Endothelial cell (in vitro differentiated cells): ENCODE data around the gene CUEDC1. TPM values are rescaled to one million over a fixed set of nuclear protein-coding genes. Genes with fewer than 3 reads are reported as not detected.
A peak's percentile ranks its signal among the peaks of the same experiment; 100 is the strongest.
"Not testable (repeated sequence)": the region's sequence is repeated elsewhere in the genome, so short reads cannot be mapped to it uniquely, and the experiment has no call there.

ENCODE experiments used
- DNase-seq: peaks from one replicate; pipeline ENCODE4 v3.0.0; 2021; ENCODE audit warnings: low spot score
- H3K27ac Mint-ChIP-seq: one replicate; pipeline ENCODE4 v1.8.0; 2021; ENCODE audit warnings: mixed read lengths, inconsistent platforms; ENCODE audit not compliant: unreplicated experiment
- H3K27me3 Mint-ChIP-seq: one replicate; pipeline ENCODE4 v1.8.0; 2021; ENCODE audit warnings: mild to moderate bottlenecking, moderate library complexity, mixed read lengths, inconsistent platforms; ENCODE audit not compliant: unreplicated experiment
- H3K36me3 Mint-ChIP-seq: one replicate; pipeline ENCODE4 v1.8.0; 2021; ENCODE audit warnings: mild to moderate bottlenecking, low read depth, mixed read lengths, inconsistent platforms; ENCODE audit not compliant: unreplicated experiment
- H3K4me1 Mint-ChIP-seq: one replicate; pipeline ENCODE4 v1.8.0; 2021; ENCODE audit warnings: mild to moderate bottlenecking, mixed read lengths, inconsistent platforms; ENCODE audit not compliant: unreplicated experiment
- H3K4me3 Mint-ChIP-seq: one replicate; pipeline ENCODE4 v1.8.0; 2021; ENCODE audit warnings: mild to moderate bottlenecking, mixed read lengths, inconsistent platforms; ENCODE audit not compliant: unreplicated experiment
- H3K9me3 Mint-ChIP-seq: one replicate; pipeline ENCODE4 v1.8.0; 2021; ENCODE audit warnings: mixed read lengths, inconsistent platforms; ENCODE audit not compliant: unreplicated experiment
- CTCF ChIP-seq: fragments of 200-600 bp; sonication (generic); IDR thresholded peaks from one replicate; pipeline ENCODE4 v1.5.0; 2021; ENCODE audit warnings: antibody characterized with exemption; ENCODE audit not compliant: unreplicated experiment
- total RNA-seq: library from RNA; stranded (reverse); fragmentation: NEBNext Ultra II Directional; extraction: Animal tissue kit (Norgen Biotek cat#: 25700); gene quantifications from one replicate; pipeline ENCODE4 v1.2.1, GENCODE V29; 2021; ENCODE audit not compliant: unreplicated experiment

Gene CUEDC1
- total RNA-seq, 1 donor from 2014 or later, result 13.3 TPM

- peaks cover 14% of the 10 kb centered on the region for H3K36me3 Mint-ChIP-seq
- no peaks in the 10 kb centered on the region for H3K4me1 Mint-ChIP-seq
- TF ChIP-seq CTCF, result no peak
- H3K27me3 Mint-ChIP-seq, result no peaks in the 10 kb centered on the region
- no peak for DNase-seq
- no peak overlapping the region for H3K27ac Mint-ChIP-seq
- H3K9me3 Mint-ChIP-seq, result no peaks in the 10 kb centered on the region
- H3K4me3 Mint-ChIP-seq, result no peak overlapping the region
These were observed 25.3 kb upstream of the CUEDC1 start for GRCh38 chr17:57980522-57980921.

- Mint-ChIP-seq H3K36me3 (peaks cover 22% of the 10 kb centered on the region), H3K9me3 (no peaks in the 10 kb centered on the region), H3K4me1 (no peaks in the 10 kb centered on the region), H3K27me3 (no peaks in the 10 kb centered on the region), H3K27ac (no peak overlapping the region), H3K4me3 (peak overlapping the region; percentile 40)
- no peak for TF ChIP-seq CTCF
- no peak for DNase-seq
These were observed 23.9 kb upstream of the CUEDC1 start for GRCh38 chr17:57979076-57979475.

- peaks cover 18% of the 10 kb centered on the region for H3K36me3 Mint-ChIP-seq
- no peak overlapping the region for H3K4me3 Mint-ChIP-seq
- no peak overlapping the region for H3K27ac Mint-ChIP-seq
- no peak for TF ChIP-seq CTCF
- no peaks in the 10 kb centered on the region for H3K9me3 Mint-ChIP-seq
- H3K27me3 Mint-ChIP-seq, result peaks cover 1% of the 10 kb centered on the region
- peaks cover 4% of the 10 kb centered on the region for H3K4me1 Mint-ChIP-seq
- no peak for DNase-seq
These were observed 21.4 kb upstream of the CUEDC1 start for GRCh38 chr17:57976594-57976993.

- Mint-ChIP-seq H3K4me1 (peaks cover 4% of the 10 kb centered on the region), H3K27me3 (peaks cover 1% of the 10 kb centered on the region), H3K36me3 (peaks cover 18% of the 10 kb centered on the region), H3K4me3 (no peak overlapping the region), H3K9me3 (no peaks in the 10 kb centered on the region), H3K27ac (no peak overlapping the region)
- no peak for DNase-seq
- TF ChIP-seq CTCF, result no peak
These were observed 19.8 kb upstream of the CUEDC1 start for GRCh38 chr17:57975044-57975443.

GRCh38 chr17:57974053-57974824, 19.0 kb upstream of the CUEDC1 start:
- H3K9me3 Mint-ChIP-seq, H3K27ac Mint-ChIP-seq, H3K4me3 Mint-ChIP-seq, H3K27me3 Mint-ChIP-seq, DNase-seq, H3K4me1 Mint-ChIP-seq: not testable (repeated sequence)
- H3K36me3 Mint-ChIP-seq, result peaks cover 18% of the 10 kb centered on the region
